Loucy (cell line): ENCODE data around the gene CDC7.

Experiments
- CTCF ChIP-seq: fragments of 200-600 bp; sonication (generic); conservative IDR thresholded peaks from 2 replicates; pipeline ENCODE4 v1.5.1; 2014; ENCODE audit warnings: mild to moderate bottlenecking, antibody characterized with exemption, low read length
- EZH2phosphoT487 ChIP-seq: fragments of 200-600 bp; IDR thresholded peaks from 2 replicates; pipeline ENCODE4 v1.6.1; 2018; ENCODE audit warnings: antibody characterized with exemption, mild to moderate bottlenecking, moderate library complexity, borderline replicate concordance

GRCh38 chr1:91569411-91570119 is 68.9 kb downstream of the CDC7 start:
- TF ChIP-seq CTCF (no peak), EZH2phosphoT487 (no peak)
